Activated CD4-positive, alpha-beta memory T cell treated with anti-CD3 and anti-CD28 coated beads, Interleukin-2, amount 10 ng/mL, durations not matched to agents 7 days and 5 days (primary cell): ENCODE results near the gene CALML5. TPM values are rescaled to one million over a fixed set of nuclear protein-coding genes. Genes with fewer than 3 reads are reported as not detected.

Experiments
- CTCF ChIA-PET: fragments of 350-600 bp; sonication (Branson Sonifier 250); formaldehyde crosslinking; loops from one replicate; lab custom pipeline; 2021; ENCODE audit warnings: antibody characterized with exemption, inconsistent platforms; lab: Charles Lee
- POLR2A ChIA-PET: fragments of 350-600 bp; sonication (Branson Sonifier 250); formaldehyde crosslinking; loops from one replicate; lab custom pipeline; 2021; ENCODE audit warnings: antibody characterized with exemption; lab: Charles Lee
- DNase-seq: peaks from one replicate; pipeline ENCODE4 v3.0.0-alpha.2; 2020
- H3K27ac Mint-ChIP-seq: one replicate; pipeline ENCODE4 v1.8.0; 2021; ENCODE audit warnings: mild to moderate bottlenecking, mixed read lengths
- H3K27me3 Mint-ChIP-seq: one replicate; pipeline ENCODE4 v1.8.0; 2021; ENCODE audit warnings: mixed read lengths
- H3K36me3 Mint-ChIP-seq: one replicate; pipeline ENCODE4 v1.8.0; 2021; ENCODE audit warnings: low read depth, mixed read lengths
- H3K4me1 Mint-ChIP-seq: one replicate; pipeline ENCODE4 v1.8.0; 2021; ENCODE audit warnings: mixed read lengths
- H3K4me3 Mint-ChIP-seq: one replicate; pipeline ENCODE4 v1.8.0; 2021; ENCODE audit warnings: mild to moderate bottlenecking, mixed read lengths
- H3K9me3 Mint-ChIP-seq: one replicate; pipeline ENCODE4 v1.8.0; 2021; ENCODE audit warnings: mixed read lengths
- total RNA-seq, 2 experiments: library from RNA; stranded (reverse); gene quantifications; one replicate each; pipeline ENCODE4 v1.2.3, GENCODE V29; 2021

CALML5 gene
- total RNA-seq, 2 experiments from 2014 or later = not detected

- CTCF ChIA-PET = interaction anchor here (4.7 kb wide), 1 partner anchor 126 kb away, joined by 17 read pairs; no protein-coding TSS in a partner anchor
- no peaks in the 10 kb centered on the region for H3K36me3 Mint-ChIP-seq
- H3K27me3 Mint-ChIP-seq = peaks cover 17% of the 10 kb centered on the region
- no peak overlapping the region for H3K4me3 Mint-ChIP-seq
- H3K4me1 Mint-ChIP-seq = no peaks in the 10 kb centered on the region
- no peaks in the 10 kb centered on the region for H3K9me3 Mint-ChIP-seq
- H3K27ac Mint-ChIP-seq = no peak overlapping the region
- no peak for DNase-seq
- POLR2A ChIA-PET = no interaction called here
Observed at GRCh38 chr10:5497948-5498730, 1.2 kb downstream of the CALML5 start.

GRCh38 chr10:5497289-5497688 lies 2.1 kb downstream of the CALML5 start:
- no peak for DNase-seq
- H3K27ac Mint-ChIP-seq = no peak overlapping the region
- H3K27me3 Mint-ChIP-seq = peaks cover 11% of the 10 kb centered on the region
- H3K36me3 Mint-ChIP-seq = no peaks in the 10 kb centered on the region
- no peaks in the 10 kb centered on the region for H3K4me1 Mint-ChIP-seq
- ChIA-PET POLR2A (no interaction called here), CTCF (no interaction called here)
- no peak overlapping the region for H3K4me3 Mint-ChIP-seq
- peaks cover 3% of the 10 kb centered on the region for H3K9me3 Mint-ChIP-seq

- Mint-ChIP-seq H3K4me1 (no peaks in the 10 kb centered on the region), H3K9me3 (peaks cover 10% of the 10 kb centered on the region), H3K27ac (no peak overlapping the region), H3K27me3 (peaks cover 9% of the 10 kb centered on the region), H3K4me3 (no peak overlapping the region), H3K36me3 (no peaks in the 10 kb centered on the region)
- no peak for DNase-seq
- CTCF ChIA-PET = no interaction called here
- POLR2A ChIA-PET = no interaction called here
Observed at GRCh38 chr10:5496261-5497250, 2.8 kb downstream of the CALML5 start.

- Mint-ChIP-seq H3K4me3 (no peak overlapping the region), H3K27ac (no peak overlapping the region), H3K27me3 (no peaks in the 10 kb centered on the region), H3K36me3 (no peaks in the 10 kb centered on the region), H3K9me3 (peaks cover 10% of the 10 kb centered on the region), H3K4me1 (no peaks in the 10 kb centered on the region)
- POLR2A ChIA-PET = no interaction called here
- no peak for DNase-seq
- CTCF ChIA-PET = interaction anchor here (1.2 kb wide), 1 partner anchor 645 kb away, joined by 3 read pairs; no protein-coding TSS in a partner anchor
Observed at GRCh38 chr10:5494611-5495010, 4.8 kb downstream of the CALML5 start.

GRCh38 chr10:5493691-5494090 lies 5.7 kb downstream of the CALML5 start:
- H3K9me3 Mint-ChIP-seq = peaks cover 10% of the 10 kb centered on the region
- DNase-seq = no peak
- H3K36me3 Mint-ChIP-seq = no peaks in the 10 kb centered on the region
- H3K4me1 Mint-ChIP-seq = no peaks in the 10 kb centered on the region
- H3K27me3 Mint-ChIP-seq = no peaks in the 10 kb centered on the region
- H3K27ac Mint-ChIP-seq = no peak overlapping the region
- H3K4me3 Mint-ChIP-seq = no peak overlapping the region
- ChIA-PET POLR2A (no interaction called here), CTCF (no interaction called here)

GRCh38 chr10:5492929-5493576 lies 6.3 kb downstream of the CALML5 start:
- Mint-ChIP-seq H3K27ac (no peak overlapping the region), H3K27me3 (no peaks in the 10 kb centered on the region), H3K4me3 (no peak overlapping the region), H3K36me3 (no peaks in the 10 kb centered on the region), H3K9me3 (peaks cover 10% of the 10 kb centered on the region), H3K4me1 (no peaks in the 10 kb centered on the region)
- ChIA-PET CTCF (no interaction called here), POLR2A (no interaction called here)
- no peak for DNase-seq

- DNase-seq = no peak
- H3K27me3 Mint-ChIP-seq = no peaks in the 10 kb centered on the region
- no peak overlapping the region for H3K27ac Mint-ChIP-seq
- no peak overlapping the region for H3K4me3 Mint-ChIP-seq
- ChIA-PET POLR2A (no interaction called here), CTCF (no interaction called here)
- peaks cover 10% of the 10 kb centered on the region for H3K9me3 Mint-ChIP-seq
- H3K4me1 Mint-ChIP-seq = no peaks in the 10 kb centered on the region
- no peaks in the 10 kb centered on the region for H3K36me3 Mint-ChIP-seq
Observed at GRCh38 chr10:5492322-5492855, 7.0 kb downstream of the CALML5 start.

GRCh38 chr10:5491477-5491876 lies 7.9 kb downstream of the CALML5 start:
- Mint-ChIP-seq H3K9me3 (peaks cover 10% of the 10 kb centered on the region), H3K36me3 (no peaks in the 10 kb centered on the region), H3K4me1 (no peaks in the 10 kb centered on the region), H3K27me3 (peaks cover 2% of the 10 kb centered on the region), H3K4me3 (no peak overlapping the region), H3K27ac (no peak overlapping the region)
- DNase-seq = no peak
- CTCF ChIA-PET = no interaction called here
- POLR2A ChIA-PET = no interaction called here

GRCh38 chr10:5490698-5491464 lies 8.5 kb downstream of the CALML5 start:
- Mint-ChIP-seq H3K4me1 (no peaks in the 10 kb centered on the region), H3K9me3 (peaks cover 10% of the 10 kb centered on the region), H3K36me3 (no peaks in the 10 kb centered on the region), H3K27ac (no peak overlapping the region), H3K4me3 (no peak overlapping the region), H3K27me3 (peaks cover 2% of the 10 kb centered on the region)
- CTCF ChIA-PET = interaction anchor here (0.8 to 1.1 kb wide), 2 partner anchors 48 to 132 kb away, joined by 3 to 4 read pairs; no protein-coding TSS in a partner anchor
- POLR2A ChIA-PET = no interaction called here
- no peak for DNase-seq

- CTCF ChIA-PET = interaction anchor here (0.8 to 1.1 kb wide), 2 partner anchors 48 to 133 kb away, joined by 3 to 4 read pairs; no protein-coding TSS in a partner anchor
- Mint-ChIP-seq H3K36me3 (no peaks in the 10 kb centered on the region), H3K9me3 (peaks cover 10% of the 10 kb centered on the region), H3K27me3 (peaks cover 2% of the 10 kb centered on the region), H3K4me1 (no peaks in the 10 kb centered on the region), H3K4me3 (no peak overlapping the region), H3K27ac (no peak overlapping the region)
- no peak for DNase-seq
- POLR2A ChIA-PET = no interaction called here
Observed at GRCh38 chr10:5490032-5490431, 9.3 kb downstream of the CALML5 start.

GRCh38 chr10:5488272-5489161 lies 10.9 kb downstream of the CALML5 start:
- ChIA-PET CTCF (interaction anchor here (0.6 kb wide), 1 partner anchor 54 kb away, joined by 4 read pairs; no protein-coding TSS in a partner anchor), POLR2A (no interaction called here)
- no peak overlapping the region for H3K27ac Mint-ChIP-seq
- no peaks in the 10 kb centered on the region for H3K4me1 Mint-ChIP-seq
- no peak for DNase-seq
- no peaks in the 10 kb centered on the region for H3K36me3 Mint-ChIP-seq
- no peak overlapping the region for H3K4me3 Mint-ChIP-seq
- peaks cover 10% of the 10 kb centered on the region for H3K9me3 Mint-ChIP-seq
- peaks cover 2% of the 10 kb centered on the region for H3K27me3 Mint-ChIP-seq
